22Rv1 (cell line): ENCODE measurements around the gene ABLIM2.

Experiments used
- ZFX ChIP-seq: fragments of 450-650 bp; IDR thresholded peaks from 2 replicates; pipeline ENCODE4 v1.6.1; 2017; ENCODE audit warnings: antibody characterized with exemption, borderline replicate concordance
- TF ChIP-seq, protein P1 (sequence below): fragments of 450-650 bp; IDR thresholded peaks from 2 replicates; pipeline ENCODE4 v1.5.1; 2017; ENCODE audit warnings: mild to moderate bottlenecking

DNA sequence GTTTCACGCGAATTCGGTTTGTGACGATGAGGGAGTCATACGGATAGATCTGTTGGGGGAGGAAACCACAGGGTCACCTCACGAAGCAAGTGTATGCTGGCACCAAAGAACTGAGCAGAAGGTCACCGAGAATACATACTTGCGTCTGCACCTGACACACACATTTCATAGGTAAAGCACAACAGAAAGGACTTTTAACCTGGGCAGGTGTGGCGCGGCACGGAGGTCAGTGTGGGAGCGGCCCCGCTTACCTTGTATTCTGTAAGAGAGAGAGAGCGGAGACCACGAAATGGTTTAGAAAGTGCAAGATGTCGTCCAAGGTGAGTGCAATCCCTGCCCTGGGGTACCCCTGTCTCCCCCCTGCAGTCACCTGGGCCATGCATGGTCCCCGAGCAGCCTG lies 175.3 kb downstream of the ABLIM2 start:
- TF ChIP-seq, protein P1, sequence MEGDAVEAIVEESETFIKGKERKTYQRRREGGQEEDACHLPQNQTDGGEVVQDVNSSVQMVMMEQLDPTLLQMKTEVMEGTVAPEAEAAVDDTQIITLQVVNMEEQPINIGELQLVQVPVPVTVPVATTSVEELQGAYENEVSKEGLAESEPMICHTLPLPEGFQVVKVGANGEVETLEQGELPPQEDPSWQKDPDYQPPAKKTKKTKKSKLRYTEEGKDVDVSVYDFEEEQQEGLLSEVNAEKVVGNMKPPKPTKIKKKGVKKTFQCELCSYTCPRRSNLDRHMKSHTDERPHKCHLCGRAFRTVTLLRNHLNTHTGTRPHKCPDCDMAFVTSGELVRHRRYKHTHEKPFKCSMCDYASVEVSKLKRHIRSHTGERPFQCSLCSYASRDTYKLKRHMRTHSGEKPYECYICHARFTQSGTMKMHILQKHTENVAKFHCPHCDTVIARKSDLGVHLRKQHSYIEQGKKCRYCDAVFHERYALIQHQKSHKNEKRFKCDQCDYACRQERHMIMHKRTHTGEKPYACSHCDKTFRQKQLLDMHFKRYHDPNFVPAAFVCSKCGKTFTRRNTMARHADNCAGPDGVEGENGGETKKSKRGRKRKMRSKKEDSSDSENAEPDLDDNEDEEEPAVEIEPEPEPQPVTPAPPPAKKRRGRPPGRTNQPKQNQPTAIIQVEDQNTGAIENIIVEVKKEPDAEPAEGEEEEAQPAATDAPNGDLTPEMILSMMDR: no peak
- no peak for TF ChIP-seq ZFX
